Measurements from ENCODE around the gene ARRDC4. TPM values are rescaled to one million over a fixed set of nuclear protein-coding genes. Genes with fewer than 3 reads are reported as not detected.

The ARRDC4 gene
- total RNA-seq, 1 experiment from 2014 or later = 9.0 TPM

DNA sequence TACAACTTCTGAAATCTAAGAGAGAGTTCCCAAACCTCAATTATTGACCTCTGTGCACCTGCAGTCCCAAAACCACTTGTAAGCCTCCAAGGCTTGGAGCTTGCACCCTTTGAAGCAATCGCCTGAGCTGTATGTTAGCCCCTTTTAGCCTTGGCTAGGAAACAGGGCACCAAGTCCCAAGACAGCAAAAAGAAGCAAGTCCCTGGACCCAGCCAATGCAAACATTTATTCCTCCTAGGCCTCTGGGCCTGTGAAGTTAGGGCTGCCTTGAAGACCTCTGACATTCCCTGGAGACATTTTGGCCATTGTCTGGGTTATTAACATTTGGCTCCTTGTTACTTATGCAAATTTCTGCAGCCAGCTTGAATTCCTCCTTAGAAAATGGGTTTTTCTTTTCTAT is 26.9 kb upstream of the ARRDC4 start:
- CTCF ChIA-PET = no interaction called here
- ATAC-seq = no peak
- peaks cover 22% of the 10 kb centered on the region for H3K36me3 Mint-ChIP-seq

GRCh38 chr15:97940993-97941392 is 19.5 kb upstream of the ARRDC4 start:
- Mint-ChIP-seq H3K4me1 (no peaks in the 10 kb centered on the region), H3K27me3 (ENCODE audit: low read depth) (no peaks in the 10 kb centered on the region), H3K27ac (no peak overlapping the region), H3K36me3 (no peaks in the 10 kb centered on the region), H3K4me3 (no peak overlapping the region), H3K9me3 (peaks cover 1% of the 10 kb centered on the region)
- ChIA-PET CTCF (no interaction called here), POLR2A (no interaction called here)
- TF ChIP-seq ZMAT4 (CRISPR knock-in tag; IDR thresholded peaks at IDR 0.05) (no peak), ZNF416 (CRISPR knock-in tag; IDR thresholded peaks at IDR 0.05) (no peak)
- DNase-seq (ENCODE audit: low spot score) = no peak
- no peak for ATAC-seq

More for the DNA sequence above, 26.9 kb upstream of the ARRDC4 start:
- POLR2A ChIA-PET = no interaction called here
- Mint-ChIP-seq H3K27me3 (ENCODE audit: low read depth) (peaks cover 3% of the 10 kb centered on the region), H3K27ac (no peak overlapping the region), H3K9me3 (peaks cover 51% of the 10 kb centered on the region), H3K4me3 (no peak overlapping the region), H3K4me1 (no peaks in the 10 kb centered on the region)
- DNase-seq (ENCODE audit: low spot score) = no peak
- TF ChIP-seq HMGXB4 (CRISPR knock-in tag; IDR thresholded peaks at IDR 0.05) (no peak), NFYB (CRISPR knock-in tag; conservative IDR thresholded peaks at IDR 0.05; ENCODE audit: low read depth) (no peak), ZNF317 (CRISPR knock-in tag; IDR thresholded peaks at IDR 0.05; ENCODE audit: borderline replicate concordance, low read depth) (no peak), TEAD1 (CRISPR knock-in tag; IDR thresholded peaks at IDR 0.05) (no peak), NR3C1 (CRISPR knock-in tag; conservative IDR thresholded peaks at IDR 0.05; ENCODE audit: low read depth) (no peak)

DNA sequence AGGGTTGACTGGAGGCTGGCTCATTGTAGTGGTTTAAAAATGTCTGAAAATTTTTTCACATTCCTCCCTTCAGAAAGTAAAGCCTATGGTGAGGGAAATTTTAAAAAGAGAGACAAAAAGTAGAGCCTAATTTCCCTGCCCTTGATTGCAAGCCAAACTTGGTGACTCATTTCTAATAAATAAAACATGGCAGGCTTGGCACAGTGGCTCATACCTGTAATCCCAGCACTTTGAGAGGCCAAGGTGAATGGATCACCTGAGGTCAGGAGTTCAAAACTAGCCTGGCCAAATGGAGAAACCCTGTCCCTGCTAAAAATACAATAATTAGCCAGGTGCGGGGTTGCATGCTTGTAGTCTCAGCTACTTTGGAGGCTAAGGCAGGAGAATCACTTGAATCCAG is 18.9 kb upstream of the ARRDC4 start:
- ATAC-seq (no peak), DNase-seq (ENCODE audit: low spot score) (no peak)
- TF ChIP-seq ELF4 (CRISPR knock-in tag; IDR thresholded peaks at IDR 0.05; ENCODE audit: low read depth) = no peak
- no peak for TF ChIP-seq ZNF138 (CRISPR knock-in tag; conservative IDR thresholded peaks at IDR 0.05)
- TF ChIP-seq, protein P1, sequence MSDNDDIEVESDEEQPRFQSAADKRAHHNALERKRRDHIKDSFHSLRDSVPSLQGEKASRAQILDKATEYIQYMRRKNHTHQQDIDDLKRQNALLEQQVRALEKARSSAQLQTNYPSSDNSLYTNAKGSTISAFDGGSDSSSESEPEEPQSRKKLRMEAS (CRISPR knock-in tag; IDR thresholded peaks at IDR 0.05) = no peak
- TF ChIP-seq RELA (CRISPR knock-in tag; IDR thresholded peaks at IDR 0.05; ENCODE audit: borderline replicate concordance) = no peak
- no peak for TF ChIP-seq FOXK1 (CRISPR knock-in tag; IDR thresholded peaks at IDR 0.05)
- TF ChIP-seq SMAD3 (CRISPR knock-in tag; IDR thresholded peaks at IDR 0.05; ENCODE audit: borderline replicate concordance) = no peak
- TF ChIP-seq KAT7 (CRISPR knock-in tag; IDR thresholded peaks at IDR 0.05; ENCODE audit: borderline replicate concordance) = no peak
- no peak for TF ChIP-seq AR (CRISPR knock-in tag; IDR thresholded peaks at IDR 0.05)
- TF ChIP-seq, protein P2, sequence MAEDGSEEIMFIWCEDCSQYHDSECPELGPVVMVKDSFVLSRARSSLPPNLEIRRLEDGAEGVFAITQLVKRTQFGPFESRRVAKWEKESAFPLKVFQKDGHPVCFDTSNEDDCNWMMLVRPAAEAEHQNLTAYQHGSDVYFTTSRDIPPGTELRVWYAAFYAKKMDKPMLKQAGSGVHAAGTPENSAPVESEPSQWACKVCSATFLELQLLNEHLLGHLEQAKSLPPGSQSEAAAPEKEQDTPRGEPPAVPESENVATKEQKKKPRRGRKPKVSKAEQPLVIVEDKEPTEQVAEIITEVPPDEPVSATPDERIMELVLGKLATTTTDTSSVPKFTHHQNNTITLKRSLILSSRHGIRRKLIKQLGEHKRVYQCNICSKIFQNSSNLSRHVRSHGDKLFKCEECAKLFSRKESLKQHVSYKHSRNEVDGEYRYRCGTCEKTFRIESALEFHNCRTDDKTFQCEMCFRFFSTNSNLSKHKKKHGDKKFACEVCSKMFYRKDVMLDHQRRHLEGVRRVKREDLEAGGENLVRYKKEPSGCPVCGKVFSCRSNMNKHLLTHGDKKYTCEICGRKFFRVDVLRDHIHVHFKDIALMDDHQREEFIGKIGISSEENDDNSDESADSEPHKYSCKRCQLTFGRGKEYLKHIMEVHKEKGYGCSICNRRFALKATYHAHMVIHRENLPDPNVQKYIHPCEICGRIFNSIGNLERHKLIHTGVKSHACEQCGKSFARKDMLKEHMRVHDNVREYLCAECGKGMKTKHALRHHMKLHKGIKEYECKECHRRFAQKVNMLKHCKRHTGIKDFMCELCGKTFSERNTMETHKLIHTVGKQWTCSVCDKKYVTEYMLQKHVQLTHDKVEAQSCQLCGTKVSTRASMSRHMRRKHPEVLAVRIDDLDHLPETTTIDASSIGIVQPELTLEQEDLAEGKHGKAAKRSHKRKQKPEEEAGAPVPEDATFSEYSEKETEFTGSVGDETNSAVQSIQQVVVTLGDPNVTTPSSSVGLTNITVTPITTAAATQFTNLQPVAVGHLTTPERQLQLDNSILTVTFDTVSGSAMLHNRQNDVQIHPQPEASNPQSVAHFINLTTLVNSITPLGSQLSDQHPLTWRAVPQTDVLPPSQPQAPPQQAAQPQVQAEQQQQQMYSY (CRISPR knock-in tag; IDR thresholded peaks at IDR 0.05) = no peak
- no peak for TF ChIP-seq CBFB (CRISPR knock-in tag; IDR thresholded peaks at IDR 0.05; ENCODE audit: low read depth)
- TF ChIP-seq, protein P3, sequence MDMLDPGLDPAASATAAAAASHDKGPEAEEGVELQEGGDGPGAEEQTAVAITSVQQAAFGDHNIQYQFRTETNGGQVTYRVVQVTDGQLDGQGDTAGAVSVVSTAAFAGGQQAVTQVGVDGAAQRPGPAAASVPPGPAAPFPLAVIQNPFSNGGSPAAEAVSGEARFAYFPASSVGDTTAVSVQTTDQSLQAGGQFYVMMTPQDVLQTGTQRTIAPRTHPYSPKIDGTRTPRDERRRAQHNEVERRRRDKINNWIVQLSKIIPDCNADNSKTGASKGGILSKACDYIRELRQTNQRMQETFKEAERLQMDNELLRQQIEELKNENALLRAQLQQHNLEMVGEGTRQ (CRISPR knock-in tag; IDR thresholded peaks at IDR 0.05) = no peak
- TF ChIP-seq ZNF425 (CRISPR knock-in tag; conservative IDR thresholded peaks at IDR 0.05) = no peak
- ChIA-PET CTCF (no interaction called here), POLR2A (no interaction called here)
- Mint-ChIP-seq H3K27me3 (ENCODE audit: low read depth) (no peaks in the 10 kb centered on the region), H3K36me3 (no peaks in the 10 kb centered on the region), H3K27ac (no peak overlapping the region), H3K4me1 (no peaks in the 10 kb centered on the region), H3K4me3 (no peak overlapping the region), H3K9me3 (no peaks in the 10 kb centered on the region)
